ENCODE data around the gene BNC2.
A peak's percentile ranks its signal among the peaks of the same experiment; 100 is the strongest.

BNC2 gene

DNA sequence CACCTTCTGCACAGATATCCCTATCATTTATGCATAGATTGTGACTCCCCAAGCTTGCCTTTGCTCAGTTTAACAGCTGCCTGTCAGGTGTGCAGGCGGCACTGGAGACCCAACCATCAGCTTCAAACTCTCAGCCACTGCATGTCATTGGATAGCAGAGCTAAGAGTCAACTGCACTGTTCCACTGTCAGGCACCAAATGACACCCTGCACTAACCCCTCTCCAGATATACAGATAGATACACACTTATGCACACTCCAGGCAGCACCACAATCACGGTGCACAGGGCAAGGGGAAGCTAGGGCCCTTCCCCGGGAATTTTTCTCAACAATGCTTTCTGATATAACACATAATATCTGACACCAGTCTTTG, 142.3 kb downstream of the BNC2 start:
- Mint-ChIP-seq H3K36me3 (ENCODE audit: low read depth) (no peaks in the 10 kb centered on the region), H3K9me3 (no peaks in the 10 kb centered on the region), H3K27ac (peak overlapping the region; percentile 95 to 98 (median 96)), H3K4me3 (peak overlapping the region; percentile 93 to 94 (median 94)), H3K27me3 (ENCODE audit: low read depth) (no peaks in the 10 kb centered on the region), H3K4me1 (peaks cover 56% of the 10 kb centered on the region)
- TF ChIP-seq, protein P1, sequence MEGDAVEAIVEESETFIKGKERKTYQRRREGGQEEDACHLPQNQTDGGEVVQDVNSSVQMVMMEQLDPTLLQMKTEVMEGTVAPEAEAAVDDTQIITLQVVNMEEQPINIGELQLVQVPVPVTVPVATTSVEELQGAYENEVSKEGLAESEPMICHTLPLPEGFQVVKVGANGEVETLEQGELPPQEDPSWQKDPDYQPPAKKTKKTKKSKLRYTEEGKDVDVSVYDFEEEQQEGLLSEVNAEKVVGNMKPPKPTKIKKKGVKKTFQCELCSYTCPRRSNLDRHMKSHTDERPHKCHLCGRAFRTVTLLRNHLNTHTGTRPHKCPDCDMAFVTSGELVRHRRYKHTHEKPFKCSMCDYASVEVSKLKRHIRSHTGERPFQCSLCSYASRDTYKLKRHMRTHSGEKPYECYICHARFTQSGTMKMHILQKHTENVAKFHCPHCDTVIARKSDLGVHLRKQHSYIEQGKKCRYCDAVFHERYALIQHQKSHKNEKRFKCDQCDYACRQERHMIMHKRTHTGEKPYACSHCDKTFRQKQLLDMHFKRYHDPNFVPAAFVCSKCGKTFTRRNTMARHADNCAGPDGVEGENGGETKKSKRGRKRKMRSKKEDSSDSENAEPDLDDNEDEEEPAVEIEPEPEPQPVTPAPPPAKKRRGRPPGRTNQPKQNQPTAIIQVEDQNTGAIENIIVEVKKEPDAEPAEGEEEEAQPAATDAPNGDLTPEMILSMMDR (IDR thresholded peaks at IDR 0.05; ENCODE audit: unreplicated experiment in 3 of 3), result no peak

DNA sequence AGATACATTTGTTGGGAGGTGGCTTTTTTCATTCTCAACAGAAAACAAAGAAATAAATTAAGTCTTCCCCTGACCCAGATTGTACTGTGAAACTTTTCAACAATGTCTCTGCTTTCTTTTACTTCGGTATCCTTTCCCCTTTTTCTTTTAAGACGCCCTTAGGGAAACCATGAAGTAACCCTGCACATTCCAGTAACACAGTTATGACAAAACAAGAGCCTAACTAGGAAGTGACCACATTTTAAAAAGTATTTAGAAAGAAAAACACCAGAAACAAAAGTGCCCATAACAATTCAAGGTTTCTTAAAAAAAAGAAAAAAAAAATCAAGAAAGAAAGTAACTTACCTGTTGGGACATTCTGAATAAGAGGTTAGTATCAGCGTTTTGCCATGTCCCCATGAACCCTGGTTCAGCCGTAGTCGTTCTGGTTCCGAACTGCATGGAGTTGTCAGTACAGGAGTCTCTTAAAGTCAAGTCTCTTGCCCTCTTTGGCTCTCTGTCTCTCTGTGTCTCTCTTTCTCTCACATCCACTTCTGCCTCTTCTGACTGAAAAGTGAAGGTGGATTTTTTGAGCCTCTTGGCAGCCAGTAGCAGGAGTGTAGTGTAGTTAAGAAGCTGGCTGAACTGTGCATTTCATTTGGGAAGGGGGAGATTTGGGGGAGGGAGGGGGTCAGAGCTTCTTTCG, 142.9 kb downstream of the BNC2 start:
- no peaks in the 10 kb centered on the region for H3K9me3 Mint-ChIP-seq
- no peaks in the 10 kb centered on the region for H3K36me3 Mint-ChIP-seq (ENCODE audit: low read depth)
- H3K27ac Mint-ChIP-seq, result peak overlapping the region; percentile 95 to 98 (median 96)
- no peaks in the 10 kb centered on the region for H3K27me3 Mint-ChIP-seq (ENCODE audit: low read depth)
- H3K4me3 Mint-ChIP-seq, result peak overlapping the region; percentile 93 to 94 (median 94)
- H3K4me1 Mint-ChIP-seq, result peaks cover 52% of the 10 kb centered on the region
- TF ChIP-seq, protein P1 (IDR thresholded peaks at IDR 0.05; ENCODE audit: unreplicated experiment in 3 of 3), result no peak

DNA sequence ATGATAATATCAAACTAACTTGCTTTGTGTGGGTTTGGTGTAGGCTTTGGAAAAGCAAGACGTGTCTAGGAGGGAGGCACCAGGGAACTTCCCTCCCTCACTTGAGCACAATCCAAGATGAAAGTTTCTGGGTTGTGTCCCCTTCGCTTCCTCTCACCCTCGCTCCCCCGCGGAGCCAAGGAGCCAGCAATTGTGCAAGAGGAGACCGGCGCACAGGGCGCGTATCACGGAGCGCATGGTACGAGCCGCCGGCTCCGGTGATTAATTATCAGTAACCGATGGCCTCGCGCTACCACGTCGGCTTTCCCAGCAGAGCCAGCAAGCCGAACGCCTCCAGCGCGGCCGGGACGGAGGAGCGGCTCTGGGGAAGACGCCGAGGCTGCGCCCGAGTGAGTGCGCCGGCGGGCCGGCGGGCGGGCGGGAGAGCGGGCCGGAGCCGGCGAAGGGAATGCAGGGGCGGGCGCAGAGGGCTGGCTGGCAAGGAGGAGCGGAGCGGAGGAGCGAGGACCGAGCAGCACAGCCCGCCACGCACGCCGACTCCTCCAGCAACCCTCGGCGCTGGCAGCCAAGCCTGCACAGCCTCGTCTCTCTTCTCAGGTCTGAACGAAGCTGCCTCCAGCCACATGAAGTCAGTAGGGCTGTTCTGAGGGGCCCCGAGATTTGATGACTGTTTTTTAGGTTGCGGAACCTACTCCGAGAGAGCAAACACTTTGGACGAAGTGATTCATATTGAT, 143.6 kb downstream of the BNC2 start:
- H3K27me3 Mint-ChIP-seq (ENCODE audit: low read depth), result no peaks in the 10 kb centered on the region
- TF ChIP-seq, protein P1 (IDR thresholded peaks at IDR 0.05; ENCODE audit: unreplicated experiment in 3 of 3), result no peak
- H3K9me3 Mint-ChIP-seq, result no peaks in the 10 kb centered on the region

DNA sequence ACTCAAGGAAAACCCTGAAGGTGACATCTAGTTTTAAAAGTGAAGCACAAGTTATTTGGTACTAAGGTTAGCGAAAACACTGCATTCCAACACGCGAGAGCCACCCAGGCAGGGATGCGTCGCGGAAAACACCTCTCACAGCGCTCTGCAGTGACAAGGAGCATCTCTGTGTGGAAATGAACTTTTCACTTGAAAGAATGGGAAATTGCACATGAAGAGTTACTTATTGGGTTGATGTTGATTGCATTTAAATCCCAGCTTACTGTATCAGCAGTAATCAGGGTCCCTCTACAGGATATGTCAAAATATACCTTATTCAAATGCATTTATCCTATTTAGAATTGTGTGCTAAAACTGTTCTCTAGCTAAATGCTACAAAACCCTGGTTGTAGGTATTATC, 144.4 kb downstream of the BNC2 start:
- TF ChIP-seq, protein P1 (IDR thresholded peaks at IDR 0.05; ENCODE audit: unreplicated experiment in 3 of 3), result peak in 2 of 3 experiments; percentile 30 to 34
- H3K9me3 Mint-ChIP-seq, result no peaks in the 10 kb centered on the region
- peak overlapping the region; percentile 95 to 98 (median 96) for H3K27ac Mint-ChIP-seq
- peaks cover 59% of the 10 kb centered on the region for H3K4me1 Mint-ChIP-seq
- no peaks in the 10 kb centered on the region for H3K27me3 Mint-ChIP-seq (ENCODE audit: low read depth)
- H3K36me3 Mint-ChIP-seq (ENCODE audit: low read depth), result no peaks in the 10 kb centered on the region
- H3K4me3 Mint-ChIP-seq, result peak overlapping the region; percentile 76 to 94 (median 93)

More for the DNA sequence above, 143.6 kb downstream of the BNC2 start:
- peak overlapping the region; percentile 93 to 94 (median 94) for H3K4me3 Mint-ChIP-seq
- H3K4me1 Mint-ChIP-seq, result peaks cover 50% of the 10 kb centered on the region
- H3K36me3 Mint-ChIP-seq (ENCODE audit: low read depth), result no peaks in the 10 kb centered on the region
- H3K27ac Mint-ChIP-seq, result peak overlapping the region; percentile 95 to 98 (median 96)

- Mint-ChIP-seq H3K27me3 (ENCODE audit: low read depth) (no peaks in the 10 kb centered on the region), H3K4me3 (peak overlapping the region; percentile 41 to 94 (median 74)), H3K9me3 (no peaks in the 10 kb centered on the region), H3K27ac (peak overlapping the region; percentile 23 to 96 (median 95)), H3K4me1 (peaks cover 66% of the 10 kb centered on the region), H3K36me3 (ENCODE audit: low read depth) (no peaks in the 10 kb centered on the region)
- TF ChIP-seq, protein P1 (IDR thresholded peaks at IDR 0.05; ENCODE audit: unreplicated experiment in 3 of 3), result no peak
Observed at GRCh38 chr9:16725066-16725465, 145.4 kb downstream of the BNC2 start.
